GM18520 (cell line): ENCODE measurements around the gene METTL16.

ENCODE experiments used
- ATAC-seq: cut with Tn5 transposase; IDR thresholded peaks from one replicate; pipeline ENCODE4 v1.9.1; 2021; ENCODE audit not compliant: unreplicated experiment

METTL16 gene

DNA sequence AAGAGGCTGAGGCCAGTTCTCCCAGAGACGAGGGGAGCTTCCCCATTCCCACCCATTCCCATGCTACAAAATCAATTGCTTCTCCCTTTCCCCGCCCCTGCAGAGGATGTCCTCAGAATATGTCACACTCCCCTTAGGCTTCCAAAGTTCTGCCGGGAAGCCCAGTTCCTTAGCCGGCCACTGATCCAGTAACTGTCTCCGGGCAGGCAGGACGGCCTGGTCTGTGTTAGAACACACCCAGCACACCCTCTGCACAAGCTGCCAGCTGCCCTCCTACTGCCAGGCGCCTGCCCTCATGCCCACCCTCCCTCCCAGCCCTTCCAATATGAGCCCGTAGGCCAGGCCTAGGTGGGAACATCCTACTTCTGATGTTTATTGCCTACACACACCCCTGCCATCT, 143.3 kb downstream of the METTL16 start:
- ATAC-seq, result no peak

DNA sequence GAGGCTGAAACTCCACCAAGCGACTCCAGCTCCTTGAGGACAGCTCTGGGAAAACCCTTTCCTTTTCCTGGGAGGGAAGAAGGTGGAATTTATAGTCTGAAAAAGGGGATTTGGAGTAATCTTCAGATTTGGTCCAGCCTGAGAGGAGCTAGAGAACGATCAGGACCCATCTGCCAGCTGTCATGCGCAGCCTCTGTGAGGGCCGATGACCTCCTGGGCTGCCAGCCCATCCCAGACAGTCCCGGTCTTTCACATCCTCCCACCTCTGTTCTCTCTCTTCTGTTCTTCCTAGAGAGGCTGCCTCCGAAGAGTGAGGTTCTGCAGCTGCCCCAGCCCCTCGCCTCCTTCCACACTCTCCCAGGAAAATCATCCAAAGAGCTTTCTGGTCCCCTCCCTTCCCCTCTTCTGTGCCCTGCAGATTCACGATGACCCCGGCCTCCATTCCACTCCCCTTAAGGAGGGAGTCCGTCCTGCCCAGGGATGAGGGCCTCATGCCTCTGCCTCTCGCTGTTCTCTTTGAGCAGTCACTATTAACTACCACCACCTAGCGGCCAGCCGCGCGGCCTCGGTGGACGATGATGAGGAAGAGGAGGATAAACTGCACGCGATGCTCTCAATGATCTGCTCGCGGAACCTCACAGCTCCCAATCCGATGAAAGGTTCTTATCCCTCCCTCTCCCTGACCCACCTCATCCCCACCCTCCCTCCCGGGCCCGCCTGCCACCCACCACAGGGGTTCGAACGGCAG, 144.8 kb downstream of the METTL16 start:
- ATAC-seq, result no peak
